Upper lobe of left lung (tissue), 6 donors: Measurements from ENCODE around the gene APBA1. TPM values are rescaled to one million over a fixed set of nuclear protein-coding genes. Genes with fewer than 3 reads are reported as not detected.

Source experiments
- ATAC-seq, 2 donors: fragments of 200-7000 bp; cut with Tn5 transposase; one replicate each; pipeline ENCODE4 v1.9.1; 2022; ENCODE audit warnings: mild to moderate bottlenecking in 2 of 2, moderate library complexity in 2 of 2; ENCODE audit not compliant: low FRiP score in 2 of 2
- DNase-seq, 2 donors: peaks; one replicate each; pipeline ENCODE4 v3.0.0-alpha.2; 2019 to 2020
- H3K27ac ChIP-seq, 4 donors: fragments of 200-600 bp; sonication (generic); one replicate each; pipeline ENCODE4 v1.5.1; 2016 to 2019
- H3K27me3 ChIP-seq, 4 donors: fragments of 200-600 bp; sonication (generic); one replicate each; pipeline ENCODE4 v1.5.1; 2017 to 2019
- H3K36me3 ChIP-seq, 4 donors: fragments of 200-600 bp; sonication (generic); one replicate each; pipeline ENCODE4 v1.5.1; 2016 to 2019
- H3K4me1 ChIP-seq, 4 donors: fragments of 200-600 bp; sonication (generic); one replicate each; pipeline ENCODE4 v1.5.1; 2018 to 2019
- H3K4me3 ChIP-seq, 4 donors: fragments of 200-600 bp; sonication (generic); one replicate each; pipeline ENCODE4 v1.5.1; 2017 to 2019; ENCODE audit warnings: mild to moderate bottlenecking in 2 of 4, moderate library complexity in 1 of 4
- H3K9me3 ChIP-seq, 4 donors: fragments of 200-600 bp; sonication (generic); one replicate each; pipeline ENCODE4 v1.5.1; 2018 to 2019
- EP300 ChIP-seq, 4 donors: sonication (generic); formaldehyde crosslinking; IDR thresholded peaks; one replicate each; pipeline ENCODE4 v1.5.1; 2017; ENCODE audit warnings: antibody characterized with exemption in 4 of 4, control low read depth in 2 of 4
- POLR2A ChIP-seq, 4 donors: fragments of 450-650 bp; IDR thresholded peaks; one replicate each; pipeline ENCODE4 v1.5.1; 2016 to 2017; ENCODE audit warnings: antibody characterized with exemption in 4 of 4, mild to moderate bottlenecking in 2 of 4
- POLR2AphosphoS5 ChIP-seq, 2 donors: sonication (generic); formaldehyde crosslinking; IDR thresholded peaks; one replicate each; pipeline ENCODE4 v1.5.1; 2017; ENCODE audit warnings: antibody characterized with exemption in 2 of 2
- WGBS, 2 donors: methylation state at CpG; one replicate each; pipeline ENCODE4 v1.1.5; 2017 to 2018; 5-methylcytosine and 5-hydroxymethylcytosine counted together
- total RNA-seq, 6 donors: library from RNA; depleted of rRNA in 4 of 6; stranded (reverse); fragments of >200 nt in 4 of 6; gene quantifications; one replicate each; pipeline versions ENCODE4 v1.1.0 to v1.2.1, GENCODE V29; 2016 to 2021
- TF ChIP-seq, protein P1 (sequence below), 6 experiments: fragments of 450-650 bp in 4 of 6; fragments of 200-600 bp in 2 of 6; sonication (generic) in 2 of 6; IDR thresholded peaks; one replicate each; pipeline ENCODE4 v1.5.1; 2016 to 2019; ENCODE audit warnings: antibody characterized with exemption in 6 of 6
- donor health status: DM: no; HTN: no; CAD: no; lungs with moderate emphysema.
- donor health status: DM: no; HTN: yes; CAD: no; lungs with severe emphysema.

The APBA1 gene
- total RNA-seq, 6 donors from 2014 or later = 2.1 to 5.4 (median 4.0) TPM

DNA sequence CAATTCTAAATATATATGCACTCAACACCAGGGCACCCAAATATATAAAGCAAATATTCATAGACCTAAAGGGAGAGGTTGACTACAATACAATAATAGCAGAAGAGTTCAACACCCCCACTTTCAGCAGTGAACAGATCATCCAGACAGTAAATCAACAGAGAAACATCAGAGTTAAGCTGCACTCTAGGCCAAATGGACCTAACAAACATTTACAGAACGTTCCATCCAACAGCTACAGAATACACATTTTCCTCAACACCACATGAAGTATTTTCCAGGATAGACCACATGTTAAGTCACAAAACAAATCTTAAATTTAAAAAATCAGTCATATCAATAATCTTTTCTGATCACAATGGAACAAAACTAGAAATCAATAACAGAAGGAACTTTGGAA lies 18.9 kb downstream of the APBA1 start:
- no peaks in the 10 kb centered on the region for H3K36me3 ChIP-seq
- H3K27ac ChIP-seq = no peak overlapping the region
- no peaks in the 10 kb centered on the region for H3K9me3 ChIP-seq
- no peak for DNase-seq
- no peak for TF ChIP-seq EP300 (IDR thresholded peaks at IDR 0.05)
- TF ChIP-seq, protein P1, sequence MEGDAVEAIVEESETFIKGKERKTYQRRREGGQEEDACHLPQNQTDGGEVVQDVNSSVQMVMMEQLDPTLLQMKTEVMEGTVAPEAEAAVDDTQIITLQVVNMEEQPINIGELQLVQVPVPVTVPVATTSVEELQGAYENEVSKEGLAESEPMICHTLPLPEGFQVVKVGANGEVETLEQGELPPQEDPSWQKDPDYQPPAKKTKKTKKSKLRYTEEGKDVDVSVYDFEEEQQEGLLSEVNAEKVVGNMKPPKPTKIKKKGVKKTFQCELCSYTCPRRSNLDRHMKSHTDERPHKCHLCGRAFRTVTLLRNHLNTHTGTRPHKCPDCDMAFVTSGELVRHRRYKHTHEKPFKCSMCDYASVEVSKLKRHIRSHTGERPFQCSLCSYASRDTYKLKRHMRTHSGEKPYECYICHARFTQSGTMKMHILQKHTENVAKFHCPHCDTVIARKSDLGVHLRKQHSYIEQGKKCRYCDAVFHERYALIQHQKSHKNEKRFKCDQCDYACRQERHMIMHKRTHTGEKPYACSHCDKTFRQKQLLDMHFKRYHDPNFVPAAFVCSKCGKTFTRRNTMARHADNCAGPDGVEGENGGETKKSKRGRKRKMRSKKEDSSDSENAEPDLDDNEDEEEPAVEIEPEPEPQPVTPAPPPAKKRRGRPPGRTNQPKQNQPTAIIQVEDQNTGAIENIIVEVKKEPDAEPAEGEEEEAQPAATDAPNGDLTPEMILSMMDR (IDR thresholded peaks at IDR 0.05) = no peak
- TF ChIP-seq POLR2A (IDR thresholded peaks at IDR 0.05) = no peak
- no peak for TF ChIP-seq POLR2AphosphoS5 (IDR thresholded peaks at IDR 0.05)
- 65 to 69% methylated on average over 1 of the region's 1 CpG for WGBS, 2 donors
- H3K27me3 ChIP-seq = no peaks in the 10 kb centered on the region
- no peaks in the 10 kb centered on the region for H3K4me1 ChIP-seq
- no peak overlapping the region for H3K4me3 ChIP-seq
- ATAC-seq = no peak

DNA sequence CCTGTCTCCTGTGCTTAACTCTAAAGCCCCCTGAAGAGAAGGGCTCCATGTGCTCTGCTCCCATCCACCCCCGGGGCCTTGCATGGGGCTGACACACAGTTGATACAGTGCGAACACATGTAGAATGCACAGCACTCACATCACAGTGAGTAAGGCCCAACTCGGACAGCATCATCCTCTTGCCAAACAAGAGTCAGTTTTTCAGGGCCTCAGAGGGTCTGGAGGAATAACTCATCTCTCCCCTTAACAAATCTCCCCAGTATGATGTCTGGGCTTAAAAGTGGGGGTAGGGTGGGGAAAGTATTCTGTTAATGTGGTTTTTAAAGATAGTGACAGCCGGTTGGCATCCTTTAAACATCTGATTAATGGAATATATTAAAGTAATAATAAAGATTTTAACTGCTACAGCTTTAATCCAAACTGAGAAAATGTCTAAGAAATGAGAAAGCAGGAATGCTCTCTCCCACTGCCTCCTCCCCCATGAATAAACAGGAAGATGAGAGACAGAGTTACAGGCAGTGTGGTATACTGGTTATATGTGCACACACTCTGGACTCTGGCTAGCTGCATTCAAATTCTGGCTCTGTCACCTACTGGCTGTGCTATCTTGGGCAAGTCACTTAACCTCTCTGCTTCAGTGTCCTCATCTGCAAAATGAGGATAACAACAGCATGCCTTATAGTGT lies 22.5 kb downstream of the APBA1 start:
- H3K4me3 ChIP-seq = no peak overlapping the region
- H3K27ac ChIP-seq = no peak overlapping the region
- no peaks in the 10 kb centered on the region for H3K27me3 ChIP-seq
- ATAC-seq (peak in 1 of 2 donors; percentile 12), DNase-seq (no peak)
- H3K36me3 ChIP-seq = no peaks in the 10 kb centered on the region
- H3K4me1 ChIP-seq = no peaks in the 10 kb centered on the region
- no peak for TF ChIP-seq POLR2A (IDR thresholded peaks at IDR 0.05)
- TF ChIP-seq POLR2AphosphoS5 (IDR thresholded peaks at IDR 0.05) = no peak
- TF ChIP-seq EP300 (IDR thresholded peaks at IDR 0.05) = no peak
- TF ChIP-seq, protein P1 (IDR thresholded peaks at IDR 0.05) = no peak
- 36 to 55% methylated on average over 4 of the region's 4 CpGs for WGBS, 2 donors
- H3K9me3 ChIP-seq = no peaks in the 10 kb centered on the region

DNA sequence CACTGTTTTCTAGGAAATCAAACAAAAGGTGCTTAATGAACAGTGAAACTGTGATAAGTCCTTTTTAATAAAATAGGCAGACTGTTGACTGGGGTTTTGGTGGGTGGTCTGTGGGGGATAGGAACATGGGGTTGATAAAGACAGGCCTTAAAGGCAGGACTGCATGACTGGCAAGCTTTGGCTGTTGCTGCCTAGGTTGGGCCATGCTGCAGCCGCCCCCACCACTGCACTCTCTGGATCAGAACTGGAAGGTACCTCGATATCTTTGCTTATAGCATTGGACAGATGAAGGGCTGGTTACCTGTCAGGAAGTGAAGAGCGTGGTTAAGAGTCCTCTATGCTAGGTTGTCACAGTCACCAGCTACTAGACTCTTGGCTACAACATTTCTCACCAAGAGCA lies 24.4 kb downstream of the APBA1 start:
- H3K27ac ChIP-seq = no peak overlapping the region
- peak in 1 of 2 donors; percentile 9 for DNase-seq
- no peaks in the 10 kb centered on the region for H3K36me3 ChIP-seq
- H3K4me3 ChIP-seq = no peak overlapping the region
- no peak for TF ChIP-seq POLR2A (IDR thresholded peaks at IDR 0.05)
- no peak for TF ChIP-seq EP300 (IDR thresholded peaks at IDR 0.05)
- TF ChIP-seq POLR2AphosphoS5 (IDR thresholded peaks at IDR 0.05) = no peak
- TF ChIP-seq, protein P1 (IDR thresholded peaks at IDR 0.05) = no peak
- H3K4me1 ChIP-seq = no peaks in the 10 kb centered on the region
- WGBS, 2 donors = 72 to 94% methylated on average over 3 of the region's 3 CpGs
- no peak for ATAC-seq
- H3K9me3 ChIP-seq = no peaks in the 10 kb centered on the region
- H3K27me3 ChIP-seq = no peaks in the 10 kb centered on the region

DNA sequence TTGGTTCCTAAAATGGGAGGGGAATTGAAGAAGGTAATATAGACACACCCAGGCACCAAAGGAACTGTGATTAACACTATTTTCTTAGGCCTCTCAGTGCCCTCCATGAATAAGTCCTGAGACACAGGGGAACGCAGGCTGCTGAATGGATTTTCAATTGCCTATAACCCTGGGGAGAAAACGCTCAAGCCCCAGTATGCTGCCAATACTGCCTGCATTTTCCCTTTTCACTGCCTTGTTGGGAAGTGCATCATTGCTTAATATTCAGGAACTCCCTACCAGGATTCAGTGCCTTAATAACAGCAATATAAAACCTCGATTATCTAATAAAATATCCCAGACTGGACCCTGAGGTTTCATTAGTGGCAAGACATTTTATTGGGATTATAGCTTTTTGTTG lies 25.4 kb downstream of the APBA1 start:
- no peaks in the 10 kb centered on the region for H3K27me3 ChIP-seq
- no peaks in the 10 kb centered on the region for H3K36me3 ChIP-seq
- no peak overlapping the region for H3K4me3 ChIP-seq
- 76 to 82% methylated on average over 3 of the region's 3 CpGs for WGBS, 2 donors
- ATAC-seq (no peak), DNase-seq (no peak)
- no peaks in the 10 kb centered on the region for H3K4me1 ChIP-seq
- TF ChIP-seq EP300 (IDR thresholded peaks at IDR 0.05) (no peak), POLR2AphosphoS5 (IDR thresholded peaks at IDR 0.05) (no peak), POLR2A (IDR thresholded peaks at IDR 0.05) (no peak)
- TF ChIP-seq, protein P1 (IDR thresholded peaks at IDR 0.05) = no peak
- H3K27ac ChIP-seq = no peak overlapping the region
- H3K9me3 ChIP-seq = no peaks in the 10 kb centered on the region

DNA sequence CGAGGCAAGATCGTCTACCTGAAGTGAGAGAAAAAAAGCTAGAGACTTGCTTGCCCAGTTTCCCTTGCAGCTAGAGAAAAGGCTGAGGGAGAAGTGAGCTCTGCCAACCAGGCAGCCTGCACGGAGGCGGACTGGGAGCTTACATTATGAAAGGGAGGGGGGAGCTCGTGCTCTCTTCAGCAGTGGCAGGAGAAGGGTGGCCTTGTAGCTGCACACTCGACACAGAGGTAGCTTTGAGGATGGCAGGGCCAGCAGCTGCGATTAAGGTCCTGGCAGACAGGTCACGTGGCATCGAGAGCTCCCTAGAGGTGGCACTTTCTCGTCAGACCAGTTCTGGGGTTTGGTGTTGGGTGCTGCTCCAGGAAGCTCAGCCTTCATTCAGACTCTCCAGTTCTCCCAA lies 26.7 kb downstream of the APBA1 start:
- peak; percentile 61 to 90 for ATAC-seq
- H3K9me3 ChIP-seq = no peaks in the 10 kb centered on the region
- no peaks in the 10 kb centered on the region for H3K36me3 ChIP-seq
- WGBS, 2 donors = 65 to 72% methylated on average over 6 to 10 of the region's 10 CpGs
- no peaks in the 10 kb centered on the region for H3K27me3 ChIP-seq
- TF ChIP-seq EP300 (IDR thresholded peaks at IDR 0.05) (no peak), POLR2AphosphoS5 (IDR thresholded peaks at IDR 0.05) (peak in 1 of 2 donors; percentile 47), POLR2A (IDR thresholded peaks at IDR 0.05) (peak in 1 of 4 donors; percentile 20)
- TF ChIP-seq, protein P1 (IDR thresholded peaks at IDR 0.05) = no peak
- no peaks in the 10 kb centered on the region for H3K4me1 ChIP-seq
- no peak overlapping the region for H3K4me3 ChIP-seq
- peak overlapping the region in 2 of 4 donors; percentile 38 to 41 for H3K27ac ChIP-seq
- DNase-seq = peak in 1 of 2 donors; percentile 92
